Ishikawa (cell line): Measurements from ENCODE around the gene TMEM245.

Experiments used
- CEBPB ChIP-seq: IDR thresholded peaks from 2 replicates; pipeline ENCODE4 v1.6.1; 2012
- CREB1 ChIP-seq: IDR thresholded peaks from 2 replicates; pipeline ENCODE4 v1.6.1; 2012; ENCODE audit warnings: low read depth
- EGR1 ChIP-seq: IDR thresholded peaks from 2 replicates; pipeline ENCODE4 v1.6.1; 2012
- EP300 ChIP-seq: IDR thresholded peaks from 2 replicates; pipeline ENCODE4 v1.6.1; 2012; ENCODE audit warnings: borderline replicate concordance
- FOXM1 ChIP-seq: IDR thresholded peaks from 2 replicates; pipeline ENCODE4 v1.6.1; 2012; ENCODE audit warnings: low read depth, borderline replicate concordance
- NFIC ChIP-seq: IDR thresholded peaks from 2 replicates; pipeline ENCODE4 v1.6.1; 2012
- RAD21 ChIP-seq: IDR thresholded peaks from 2 replicates; pipeline ENCODE4 v1.6.1; 2012; ENCODE audit warnings: low read depth
- USF1 ChIP-seq: IDR thresholded peaks from 2 replicates; pipeline ENCODE4 v1.6.1; 2012
- YY1 ChIP-seq: IDR thresholded peaks from 2 replicates; pipeline ENCODE4 v1.6.1; 2012; ENCODE audit warnings: low read depth
- TF ChIP-seq, protein P1 (sequence below): IDR thresholded peaks from 2 replicates; pipeline ENCODE4 v1.6.1; 2012; ENCODE audit warnings: low read depth, mild to moderate bottlenecking
- TF ChIP-seq, protein P2 (sequence below): IDR thresholded peaks from 2 replicates; pipeline ENCODE4 v1.6.1; 2012

GRCh38 chr9:109101202-109101595, 18.5 kb downstream of the TMEM245 start:
- TF ChIP-seq, protein P1, sequence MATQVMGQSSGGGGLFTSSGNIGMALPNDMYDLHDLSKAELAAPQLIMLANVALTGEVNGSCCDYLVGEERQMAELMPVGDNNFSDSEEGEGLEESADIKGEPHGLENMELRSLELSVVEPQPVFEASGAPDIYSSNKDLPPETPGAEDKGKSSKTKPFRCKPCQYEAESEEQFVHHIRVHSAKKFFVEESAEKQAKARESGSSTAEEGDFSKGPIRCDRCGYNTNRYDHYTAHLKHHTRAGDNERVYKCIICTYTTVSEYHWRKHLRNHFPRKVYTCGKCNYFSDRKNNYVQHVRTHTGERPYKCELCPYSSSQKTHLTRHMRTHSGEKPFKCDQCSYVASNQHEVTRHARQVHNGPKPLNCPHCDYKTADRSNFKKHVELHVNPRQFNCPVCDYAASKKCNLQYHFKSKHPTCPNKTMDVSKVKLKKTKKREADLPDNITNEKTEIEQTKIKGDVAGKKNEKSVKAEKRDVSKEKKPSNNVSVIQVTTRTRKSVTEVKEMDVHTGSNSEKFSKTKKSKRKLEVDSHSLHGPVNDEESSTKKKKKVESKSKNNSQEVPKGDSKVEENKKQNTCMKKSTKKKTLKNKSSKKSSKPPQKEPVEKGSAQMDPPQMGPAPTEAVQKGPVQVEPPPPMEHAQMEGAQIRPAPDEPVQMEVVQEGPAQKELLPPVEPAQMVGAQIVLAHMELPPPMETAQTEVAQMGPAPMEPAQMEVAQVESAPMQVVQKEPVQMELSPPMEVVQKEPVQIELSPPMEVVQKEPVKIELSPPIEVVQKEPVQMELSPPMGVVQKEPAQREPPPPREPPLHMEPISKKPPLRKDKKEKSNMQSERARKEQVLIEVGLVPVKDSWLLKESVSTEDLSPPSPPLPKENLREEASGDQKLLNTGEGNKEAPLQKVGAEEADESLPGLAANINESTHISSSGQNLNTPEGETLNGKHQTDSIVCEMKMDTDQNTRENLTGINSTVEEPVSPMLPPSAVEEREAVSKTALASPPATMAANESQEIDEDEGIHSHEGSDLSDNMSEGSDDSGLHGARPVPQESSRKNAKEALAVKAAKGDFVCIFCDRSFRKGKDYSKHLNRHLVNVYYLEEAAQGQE = no peak
- TF ChIP-seq, protein P2, sequence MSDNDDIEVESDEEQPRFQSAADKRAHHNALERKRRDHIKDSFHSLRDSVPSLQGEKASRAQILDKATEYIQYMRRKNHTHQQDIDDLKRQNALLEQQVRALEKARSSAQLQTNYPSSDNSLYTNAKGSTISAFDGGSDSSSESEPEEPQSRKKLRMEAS = no peak
- TF ChIP-seq YY1 (no peak), FOXM1 (no peak), EP300 (no peak), USF1 (no peak), EGR1 (no peak), CREB1 (no peak), CEBPB (no peak), NFIC (no peak), RAD21 (no peak)
